Measurements from ENCODE around the gene BLTP1.

BLTP1 gene

GRCh38 chr4:122170775-122171174, 18.6 kb downstream of the BLTP1 start:
- FAIRE-seq: no peak

- FAIRE-seq: no peak
Observed at GRCh38 chr4:122171323-122171722, 19.2 kb downstream of the BLTP1 start.

DNA sequence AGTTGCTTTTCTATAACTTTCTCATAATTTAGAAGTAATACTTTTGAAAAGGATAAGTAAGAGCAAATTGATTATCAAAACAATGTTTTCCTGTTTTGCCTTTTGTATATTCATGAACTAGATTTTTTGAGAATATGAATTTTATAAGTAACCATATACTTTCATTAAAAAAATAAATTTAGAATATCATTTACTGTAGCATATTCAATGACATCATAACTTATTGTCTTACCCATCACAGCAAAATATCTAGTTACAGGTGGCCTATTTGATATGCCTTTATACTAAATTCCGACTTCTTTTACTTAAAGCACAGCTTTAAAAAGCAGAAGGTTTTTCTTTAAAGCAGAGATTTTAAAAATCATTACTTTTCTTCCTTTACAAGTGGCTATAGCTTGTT, 20.1 kb downstream of the BLTP1 start:
- peak; percentile 84 for FAIRE-seq

DNA sequence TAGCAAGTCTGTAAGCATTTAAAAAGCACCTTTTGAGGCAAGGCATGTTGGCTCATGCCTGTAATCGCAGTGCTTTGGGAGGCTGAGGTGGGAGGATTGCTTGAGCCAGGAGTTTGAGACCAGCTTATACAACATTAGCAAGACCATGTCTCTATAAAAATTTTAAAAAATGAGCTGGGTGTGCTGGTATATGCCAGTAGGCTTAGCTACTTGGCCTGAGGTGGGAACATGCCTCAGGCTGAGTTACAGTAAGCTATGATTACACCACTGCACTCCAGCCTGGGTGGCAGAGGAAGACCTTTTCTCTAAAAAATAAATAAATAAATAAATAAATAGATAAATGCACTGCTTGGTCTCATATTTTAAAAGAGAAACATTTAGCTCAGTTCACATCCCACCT, 26.8 kb downstream of the BLTP1 start:
- FAIRE-seq: no peak

- no peak for FAIRE-seq
Observed at GRCh38 chr4:122195718-122196117, 43.6 kb downstream of the BLTP1 start.

Data from A204.1 (cell line).